ENCODE data around the gene ZFP2.
"Not testable (repeated sequence)": the region's sequence is repeated elsewhere in the genome, so short reads cannot be mapped to it uniquely, and the experiment has no call there.

The ZFP2 gene

DNA sequence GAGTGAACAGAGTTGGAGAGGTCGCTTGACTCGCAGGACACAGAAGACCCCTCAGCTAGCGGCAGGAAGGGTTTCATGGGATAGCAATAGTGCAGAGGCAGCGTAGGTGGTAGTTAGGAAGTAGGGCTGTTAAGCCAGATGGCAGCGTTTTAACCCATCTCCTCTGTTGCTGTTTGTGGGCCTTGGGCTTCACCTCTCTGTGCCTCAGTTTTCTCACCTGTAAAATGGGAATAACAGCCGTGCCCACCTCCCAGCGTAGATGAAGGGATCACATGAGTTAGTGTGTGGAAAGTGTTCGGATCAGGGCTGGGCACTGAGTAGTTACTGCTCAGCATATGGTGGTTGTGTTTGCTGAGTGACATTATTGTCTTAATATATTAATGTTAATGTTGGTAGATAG lies 34.1 kb upstream of the ZFP2 start:
- TF ChIP-seq, protein P1, sequence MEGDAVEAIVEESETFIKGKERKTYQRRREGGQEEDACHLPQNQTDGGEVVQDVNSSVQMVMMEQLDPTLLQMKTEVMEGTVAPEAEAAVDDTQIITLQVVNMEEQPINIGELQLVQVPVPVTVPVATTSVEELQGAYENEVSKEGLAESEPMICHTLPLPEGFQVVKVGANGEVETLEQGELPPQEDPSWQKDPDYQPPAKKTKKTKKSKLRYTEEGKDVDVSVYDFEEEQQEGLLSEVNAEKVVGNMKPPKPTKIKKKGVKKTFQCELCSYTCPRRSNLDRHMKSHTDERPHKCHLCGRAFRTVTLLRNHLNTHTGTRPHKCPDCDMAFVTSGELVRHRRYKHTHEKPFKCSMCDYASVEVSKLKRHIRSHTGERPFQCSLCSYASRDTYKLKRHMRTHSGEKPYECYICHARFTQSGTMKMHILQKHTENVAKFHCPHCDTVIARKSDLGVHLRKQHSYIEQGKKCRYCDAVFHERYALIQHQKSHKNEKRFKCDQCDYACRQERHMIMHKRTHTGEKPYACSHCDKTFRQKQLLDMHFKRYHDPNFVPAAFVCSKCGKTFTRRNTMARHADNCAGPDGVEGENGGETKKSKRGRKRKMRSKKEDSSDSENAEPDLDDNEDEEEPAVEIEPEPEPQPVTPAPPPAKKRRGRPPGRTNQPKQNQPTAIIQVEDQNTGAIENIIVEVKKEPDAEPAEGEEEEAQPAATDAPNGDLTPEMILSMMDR (IDR thresholded peaks at IDR 0.05; ENCODE audit: low read depth, low read length, missing control alignments), result no peak
- DNase-seq (ENCODE audit: extremely low read depth, low read depth), result no peak
- no peak overlapping the region for H3K4me3 ChIP-seq (replicated peaks; ENCODE audit: low read depth, low read length)

- H3K4me3 ChIP-seq (replicated peaks; ENCODE audit: low read depth, low read length), result no peak overlapping the region
- DNase-seq (ENCODE audit: extremely low read depth, low read depth), result no peak
- TF ChIP-seq, protein P1 (IDR thresholded peaks at IDR 0.05; ENCODE audit: low read depth, low read length, missing control alignments), result no peak
Observed at GRCh38 chr5:178866946-178867345, 28.8 kb upstream of the ZFP2 start.

GRCh38 chr5:178869577-178869976 lies 26.1 kb upstream of the ZFP2 start:
- TF ChIP-seq, protein P1 (IDR thresholded peaks at IDR 0.05; ENCODE audit: low read depth, low read length, missing control alignments), result no peak
- H3K4me3 ChIP-seq (replicated peaks; ENCODE audit: low read depth, low read length), result no peak overlapping the region
- DNase-seq (ENCODE audit: extremely low read depth, low read depth), result no peak

GRCh38 chr5:178870411-178870810 lies 25.3 kb upstream of the ZFP2 start:
- H3K4me3 ChIP-seq (replicated peaks; ENCODE audit: low read depth, low read length), result no peak overlapping the region
- DNase-seq (ENCODE audit: extremely low read depth, low read depth), result no peak
- TF ChIP-seq, protein P1 (IDR thresholded peaks at IDR 0.05; ENCODE audit: low read depth, low read length, missing control alignments), result no peak

GRCh38 chr5:178872302-178872701 lies 23.4 kb upstream of the ZFP2 start:
- TF ChIP-seq, protein P1 (IDR thresholded peaks at IDR 0.05; ENCODE audit: low read depth, low read length, missing control alignments), result no peak
- H3K4me3 ChIP-seq (replicated peaks; ENCODE audit: low read depth, low read length), result no peak overlapping the region
- DNase-seq (ENCODE audit: extremely low read depth, low read depth), result no peak

DNA sequence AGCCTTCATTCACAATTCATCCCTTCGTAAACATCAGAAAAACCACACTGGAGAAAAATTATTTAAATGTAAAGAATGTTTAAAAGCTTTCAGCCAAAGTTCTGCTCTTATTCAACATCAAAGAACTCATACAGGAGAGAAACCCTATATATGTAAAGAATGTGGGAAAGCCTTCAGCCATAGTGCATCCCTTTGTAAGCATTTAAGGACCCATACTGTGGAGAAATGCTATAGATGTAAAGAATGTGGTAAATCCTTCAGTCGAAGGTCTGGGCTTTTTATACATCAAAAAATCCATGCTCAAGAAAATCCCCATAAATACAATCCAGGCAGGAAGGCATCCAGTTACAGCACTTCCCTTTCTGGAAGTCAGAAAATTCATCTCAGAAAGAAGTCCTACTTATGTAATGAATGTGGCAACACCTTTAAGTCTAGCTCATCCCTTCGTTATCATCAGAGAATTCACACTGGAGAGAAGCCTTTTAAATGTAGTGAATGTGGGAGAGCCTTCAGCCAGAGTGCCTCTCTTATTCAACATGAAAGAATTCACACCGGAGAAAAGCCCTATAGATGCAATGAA lies 12.5 kb upstream of the ZFP2 start:
- H3K4me3 ChIP-seq (replicated peaks; ENCODE audit: low read depth, low read length), result not testable (repeated sequence)

GRCh38 chr5:178883815-178884430 lies 11.8 kb upstream of the ZFP2 start:
- TF ChIP-seq, protein P1 (IDR thresholded peaks at IDR 0.05; ENCODE audit: low read depth, low read length, missing control alignments), result no peak
- DNase-seq (ENCODE audit: extremely low read depth, low read depth), result no peak
- H3K4me3 ChIP-seq (replicated peaks; ENCODE audit: low read depth, low read length), result no peak overlapping the region

More for the DNA sequence above, 12.5 kb upstream of the ZFP2 start:
- DNase-seq (ENCODE audit: extremely low read depth, low read depth), result not testable (repeated sequence)
